GM18507 (cell line): ENCODE measurements around the gene CTIF.
"Not testable (repeated sequence)": the region's sequence is repeated elsewhere in the genome, so short reads cannot be mapped to it uniquely, and the experiment has no call there.

Source experiments
- DNase-seq: peaks from one replicate; pipeline ENCODE4 v3.0.0; 2011; ENCODE audit warnings: low read depth; ENCODE audit not compliant: insufficient read length; ENCODE audit errors: extremely low spot score
- FAIRE-seq: peaks from 2 replicates; lab custom pipeline; 2011; peaks lifted over from hg19 to GRCh38; lab: Jason Lieb, UNC

Gene CTIF

DNA sequence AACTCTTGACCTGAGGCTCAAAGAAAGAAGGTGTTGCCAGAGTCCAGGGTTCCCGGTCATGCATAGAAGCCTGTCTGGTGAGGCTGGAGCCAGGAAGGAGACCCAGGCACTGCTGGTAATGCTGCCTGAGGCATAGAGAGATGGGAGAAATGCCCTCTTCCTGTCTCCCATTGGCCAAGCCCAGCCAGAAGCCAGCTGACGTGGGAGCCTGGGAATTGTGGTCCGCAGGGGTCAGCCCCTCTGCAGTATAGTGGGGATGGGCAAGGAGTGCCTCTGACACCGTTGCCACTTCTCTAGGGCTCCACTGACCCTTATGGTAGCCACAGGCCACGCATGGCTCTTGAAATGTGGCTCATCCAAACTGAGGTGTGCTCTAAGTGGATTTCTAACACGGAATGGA is 95.7 kb downstream of the CTIF start:
- FAIRE-seq = no peak
- DNase-seq = no peak

GRCh38 chr18:48634975-48635374 is 96.1 kb downstream of the CTIF start:
- no peak for FAIRE-seq
- DNase-seq = no peak

- DNase-seq (no peak), FAIRE-seq (no peak)
Measured at GRCh38 chr18:48635806-48636205, 97.0 kb downstream of the CTIF start.

DNA sequence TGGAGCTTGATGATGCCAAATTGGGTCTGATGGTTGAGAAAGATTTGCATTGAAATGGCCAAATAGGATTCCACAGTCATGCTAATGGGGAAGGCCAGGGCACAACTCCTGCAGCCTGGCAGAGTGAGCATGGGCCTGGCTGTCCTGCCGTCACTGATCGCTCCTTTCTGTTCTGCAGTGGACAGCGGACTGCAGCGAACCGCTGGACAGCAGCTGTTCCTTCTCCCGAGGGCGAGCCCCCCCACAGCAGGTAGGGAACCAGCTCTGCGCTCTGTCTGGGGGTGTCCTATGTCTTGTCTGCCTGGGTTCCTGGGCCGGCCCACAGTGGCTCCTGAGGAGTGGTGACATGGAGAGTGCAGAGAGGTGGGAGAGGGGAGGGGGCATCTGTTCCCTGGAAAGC is 97.6 kb downstream of the CTIF start:
- DNase-seq (no peak), FAIRE-seq (no peak)

DNA sequence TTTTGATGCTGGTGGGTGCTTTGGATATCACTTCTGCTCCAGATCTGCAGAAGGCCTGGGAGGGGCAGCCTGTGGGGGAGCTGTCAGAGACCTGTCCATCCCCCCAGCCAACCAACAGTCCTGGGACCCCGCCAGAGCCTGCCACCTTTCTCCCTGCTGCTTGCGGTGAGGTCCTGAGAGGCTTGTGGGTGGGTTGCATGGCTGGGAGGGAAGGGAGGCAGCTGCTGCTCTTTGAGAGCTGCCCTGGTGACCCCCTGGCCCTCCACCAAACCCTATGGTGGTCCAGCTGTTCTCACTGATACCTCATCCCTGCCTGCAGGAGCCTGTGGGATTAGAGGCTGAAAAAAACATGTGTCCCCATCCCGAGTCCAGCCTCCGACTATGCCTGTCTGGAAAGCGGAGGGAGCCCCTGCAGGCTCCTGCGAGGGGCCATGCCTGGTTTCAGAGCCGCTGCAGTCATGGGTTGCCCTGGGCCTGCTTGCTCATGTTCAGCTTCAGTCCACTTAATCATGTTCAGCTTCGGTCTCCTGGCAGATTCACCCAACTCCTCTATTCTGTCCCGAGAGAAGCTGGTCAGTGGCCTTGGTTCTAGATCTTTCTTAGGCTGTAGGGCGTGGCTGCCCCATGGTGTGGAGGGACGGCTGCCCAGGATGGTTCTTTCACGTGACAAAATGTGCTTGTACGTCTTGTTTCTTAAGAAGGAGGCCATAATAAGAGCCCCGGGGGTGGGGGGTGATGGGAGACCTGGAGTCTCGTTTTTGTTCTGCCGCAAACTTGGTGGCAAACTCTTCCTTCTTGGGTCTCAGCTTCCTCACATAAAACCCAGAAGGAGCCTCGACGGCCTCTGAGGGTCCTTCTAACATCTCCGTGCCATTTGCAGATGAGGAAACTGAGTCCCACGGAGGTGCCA is 98.5 kb downstream of the CTIF start:
- DNase-seq (no peak), FAIRE-seq (no peak)

- FAIRE-seq (no peak), DNase-seq (no peak)
Measured at GRCh38 chr18:48638451-48638850, 99.6 kb downstream of the CTIF start.

DNA sequence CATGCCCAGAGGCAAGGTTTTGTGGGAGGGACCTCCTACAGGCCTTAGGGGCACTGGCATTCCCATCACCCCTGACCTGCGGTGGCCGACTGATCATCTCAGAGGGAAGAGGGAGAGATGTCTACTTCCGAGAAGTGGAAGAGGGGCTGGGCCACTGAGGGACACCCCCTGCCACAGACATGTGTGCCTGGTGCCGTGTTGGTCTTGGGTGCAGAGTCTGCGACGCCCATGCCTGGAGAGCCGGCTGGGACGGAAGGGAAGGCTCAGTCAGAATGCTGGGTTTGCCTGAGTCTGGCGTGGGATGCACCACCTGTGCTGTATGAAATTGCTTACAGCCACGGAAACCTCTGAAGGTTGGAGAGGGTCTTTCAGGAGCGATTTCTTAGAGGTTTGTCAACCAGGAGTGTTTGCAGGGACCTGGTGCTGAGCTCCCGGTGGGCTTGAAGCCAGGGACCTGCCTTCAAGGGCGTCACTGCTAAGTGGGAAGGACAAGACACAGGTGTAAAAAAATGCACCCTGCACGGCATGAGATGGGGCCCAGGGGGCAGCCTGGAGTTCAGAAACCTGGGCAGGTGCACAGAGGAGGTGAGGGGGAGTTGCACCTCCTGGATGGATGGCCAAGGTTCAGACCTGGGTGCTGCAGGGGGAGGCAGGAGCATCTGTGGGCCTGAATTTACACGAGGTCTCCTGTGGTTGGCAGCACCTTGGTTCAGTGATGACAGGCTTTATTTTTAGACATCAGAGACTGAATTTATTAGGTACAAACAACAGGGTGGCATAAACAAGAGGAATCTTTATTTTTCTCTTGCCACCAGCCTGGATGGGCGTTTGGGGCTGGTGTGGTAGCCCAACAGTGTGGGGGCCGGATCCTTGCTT is 100.3 kb downstream of the CTIF start:
- FAIRE-seq (no peak), DNase-seq (no peak)

- FAIRE-seq (no peak), DNase-seq (no peak)
Measured at GRCh38 chr18:48639772-48640432, 101.1 kb downstream of the CTIF start.

DNA sequence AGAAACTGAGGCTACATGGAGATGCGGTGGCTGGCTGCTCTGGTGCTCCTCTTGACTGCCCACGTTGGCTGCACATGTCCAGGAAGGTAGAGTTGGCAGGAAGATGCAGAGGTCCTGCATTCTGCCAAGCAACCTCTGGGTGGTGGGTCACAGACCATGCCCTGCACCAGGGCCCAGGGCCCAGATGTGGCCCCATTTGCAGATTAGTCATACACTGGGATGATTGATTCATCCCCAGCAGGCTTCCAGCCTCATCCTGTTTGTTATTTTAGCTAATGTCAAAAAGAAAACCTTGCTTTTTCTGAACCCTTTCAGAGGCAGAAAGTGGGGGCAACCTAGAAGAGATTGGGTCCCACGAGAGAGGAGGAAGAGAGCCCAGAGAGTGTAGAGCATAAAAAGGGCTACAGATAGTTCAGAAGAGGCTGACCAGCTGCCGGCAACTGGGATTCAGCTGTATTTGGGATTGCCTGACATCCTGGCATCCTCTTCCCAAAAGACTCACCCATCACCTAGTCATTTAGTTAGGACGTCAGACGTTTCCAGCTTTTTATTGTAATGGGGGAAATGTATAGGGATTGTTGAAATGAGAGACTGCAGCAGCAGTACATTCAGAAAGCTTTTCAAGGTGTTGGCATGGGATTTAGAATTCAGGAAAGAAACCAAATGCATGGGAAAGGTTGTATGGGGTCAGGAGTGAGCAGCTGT is 101.9 kb downstream of the CTIF start:
- DNase-seq (no peak), FAIRE-seq (no peak)

DNA sequence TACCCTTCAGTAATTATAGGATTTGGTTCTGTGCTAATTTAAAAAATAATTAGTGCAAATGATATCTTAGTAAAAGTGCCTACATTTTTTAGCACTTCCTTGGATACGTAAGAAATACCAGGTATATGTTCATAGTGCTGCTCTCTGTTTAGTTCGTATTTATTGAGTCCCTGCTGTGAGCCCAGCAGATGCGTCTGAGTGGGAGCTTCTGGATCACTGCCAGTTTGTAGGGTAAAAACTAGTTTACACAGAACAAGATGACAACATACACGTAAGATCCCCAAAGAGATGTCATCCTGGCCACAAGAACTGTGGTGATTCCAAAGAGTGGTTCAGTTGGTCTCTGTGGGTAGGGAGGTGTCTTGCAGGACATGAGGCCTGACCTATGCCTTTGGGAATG is 103.2 kb downstream of the CTIF start:
- no peak for FAIRE-seq

DNA sequence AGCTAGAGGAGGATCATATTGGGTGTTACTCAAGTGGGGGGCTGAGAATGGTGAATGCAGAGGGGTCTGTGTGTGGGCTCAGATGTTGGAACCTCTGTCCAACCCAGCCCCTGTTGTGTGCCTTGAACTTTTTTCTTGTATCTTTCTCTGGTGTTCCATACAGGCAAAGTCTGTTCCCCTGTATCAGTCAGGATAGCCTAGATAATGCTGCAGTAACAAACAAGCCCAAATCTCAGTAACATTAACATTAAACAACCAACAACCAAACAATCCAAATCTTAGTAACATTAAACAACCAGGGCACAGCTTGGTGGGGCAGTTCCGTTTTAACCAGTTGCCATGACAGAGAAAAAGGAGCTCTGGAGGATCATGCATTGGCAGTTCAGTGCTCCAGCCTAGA is 103.7 kb downstream of the CTIF start:
- FAIRE-seq (no peak), DNase-seq (no peak)

More for the DNA sequence above, 103.2 kb downstream of the CTIF start:
- DNase-seq = no peak

DNA sequence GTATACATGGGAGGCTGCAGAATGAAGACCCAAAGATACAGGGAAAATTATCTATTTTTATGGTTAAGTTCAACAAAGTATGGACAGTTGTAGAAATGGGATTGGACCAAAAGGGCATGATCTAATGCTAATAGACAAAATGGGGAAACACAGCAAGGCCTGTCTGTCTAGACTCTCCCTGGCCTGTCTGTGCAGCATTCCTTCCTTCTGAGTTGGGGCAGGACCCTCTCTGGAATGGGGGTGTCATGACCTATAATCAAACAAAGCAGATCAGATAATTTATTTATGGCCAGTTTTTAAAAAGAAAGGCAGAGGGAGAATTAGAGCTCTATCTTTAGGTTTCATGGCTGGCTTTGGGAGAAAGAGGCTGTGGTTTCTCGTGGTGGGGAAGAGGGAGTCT is 104.4 kb downstream of the CTIF start:
- no peak for DNase-seq
- no peak for FAIRE-seq

DNA sequence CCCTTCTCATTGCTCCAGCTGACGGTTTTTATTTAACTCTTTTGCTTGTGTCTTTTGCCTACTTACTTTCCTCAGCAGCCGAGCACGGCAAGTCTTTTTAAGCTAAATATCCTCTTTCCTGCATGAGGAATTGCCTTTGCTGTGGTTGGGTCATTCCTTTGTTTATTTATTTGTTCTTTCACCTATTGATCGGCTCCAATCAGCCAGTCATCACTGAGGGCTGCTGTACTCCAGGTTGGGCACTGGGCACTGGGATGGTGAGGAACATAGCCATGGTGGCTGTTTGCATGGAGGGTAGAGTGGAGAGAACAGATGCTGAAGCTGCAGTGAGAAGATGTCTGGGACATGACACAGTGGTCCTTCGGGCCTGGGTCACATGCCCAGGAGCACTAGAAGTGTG is 105.2 kb downstream of the CTIF start:
- no peak for FAIRE-seq
- no peak for DNase-seq

GRCh38 chr18:48645427-48646002 is 106.7 kb downstream of the CTIF start:
- FAIRE-seq (no peak), DNase-seq (no peak)

DNA sequence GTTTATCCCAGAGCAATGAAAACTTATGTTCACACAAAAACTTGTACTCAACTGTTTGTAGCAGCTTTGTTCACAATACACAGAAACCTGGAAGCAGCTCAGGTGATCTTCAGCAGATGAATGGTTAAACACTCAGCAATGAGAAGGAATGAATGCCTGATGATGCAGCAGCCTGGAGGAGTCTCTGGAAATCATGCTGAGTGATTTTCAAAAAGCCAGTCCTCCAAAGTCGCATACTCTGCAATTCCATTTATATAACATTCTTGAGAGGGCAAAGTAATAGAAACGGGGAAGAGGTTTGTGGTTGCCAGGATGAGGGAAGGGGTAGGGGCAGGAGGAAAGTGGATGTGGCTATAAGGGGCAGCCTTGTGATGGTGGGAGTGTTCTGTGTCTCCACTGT is 108.1 kb downstream of the CTIF start:
- FAIRE-seq = no peak

DNA sequence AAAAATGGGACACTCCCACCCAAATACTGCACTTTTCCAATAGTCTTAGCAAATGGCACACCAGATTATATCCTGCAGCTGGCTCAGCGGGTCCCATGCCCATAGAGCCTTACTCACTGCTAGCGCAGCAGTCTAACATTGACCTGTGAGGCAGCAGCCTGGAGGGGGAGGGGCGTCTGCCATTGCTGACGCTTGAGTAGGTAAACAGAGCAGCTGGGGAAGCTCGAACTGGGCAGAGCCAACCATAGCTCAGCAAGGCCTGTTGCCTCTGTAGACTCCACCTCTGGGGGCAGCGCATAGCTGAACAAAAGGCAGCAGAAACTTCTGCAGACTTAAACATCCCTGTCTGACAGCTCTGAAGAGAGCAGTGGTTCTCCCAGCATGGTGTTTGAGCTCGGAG is 110.4 kb downstream of the CTIF start:
- no peak for DNase-seq
- no peak for FAIRE-seq

More for the DNA sequence above, 108.1 kb downstream of the CTIF start:
- no peak for DNase-seq

DNA sequence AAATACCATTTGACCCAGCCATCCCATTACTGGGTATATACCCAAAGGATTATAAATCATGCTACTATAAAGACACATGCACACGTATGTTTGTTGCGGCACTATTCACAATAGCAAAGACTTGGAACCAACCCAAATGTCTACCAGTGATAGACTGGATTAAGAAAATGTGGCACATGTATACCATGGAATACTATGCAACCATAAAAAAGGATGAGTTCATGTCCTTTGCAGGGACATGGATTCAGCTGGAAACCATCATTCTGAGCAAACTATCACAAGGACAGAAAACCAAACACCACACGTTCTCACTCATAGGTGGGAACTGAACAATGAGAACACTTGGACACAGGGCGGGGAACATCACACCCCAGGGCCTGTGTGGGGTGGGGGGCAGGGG is 115.8 kb downstream of the CTIF start:
- DNase-seq, FAIRE-seq: not testable (repeated sequence)

GRCh38 chr18:48655508-48655907 is 116.7 kb downstream of the CTIF start:
- FAIRE-seq = no peak
- DNase-seq = no peak

DNA sequence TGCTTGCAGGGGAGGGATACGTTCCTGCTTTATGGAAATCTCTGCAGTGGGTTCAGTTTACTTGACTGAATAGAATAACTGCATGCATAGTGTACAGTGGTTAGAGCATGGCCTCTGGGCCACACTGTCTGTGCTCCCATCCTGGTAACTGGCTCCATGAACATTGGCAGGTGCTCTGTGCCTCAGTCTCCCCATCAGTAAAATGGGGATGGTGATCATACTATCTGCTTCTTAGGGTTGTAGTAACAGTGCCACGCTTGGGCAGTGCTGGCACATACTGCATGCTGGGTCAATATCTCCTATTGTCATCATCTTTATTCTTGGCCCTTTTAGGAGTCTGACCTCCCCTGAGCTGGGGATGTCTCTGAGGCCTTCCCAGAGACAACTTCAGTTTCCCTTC is 117.3 kb downstream of the CTIF start:
- no peak for DNase-seq
- no peak for FAIRE-seq
